Measurements from ENCODE around the gene AARS1.

The AARS1 gene

DNA sequence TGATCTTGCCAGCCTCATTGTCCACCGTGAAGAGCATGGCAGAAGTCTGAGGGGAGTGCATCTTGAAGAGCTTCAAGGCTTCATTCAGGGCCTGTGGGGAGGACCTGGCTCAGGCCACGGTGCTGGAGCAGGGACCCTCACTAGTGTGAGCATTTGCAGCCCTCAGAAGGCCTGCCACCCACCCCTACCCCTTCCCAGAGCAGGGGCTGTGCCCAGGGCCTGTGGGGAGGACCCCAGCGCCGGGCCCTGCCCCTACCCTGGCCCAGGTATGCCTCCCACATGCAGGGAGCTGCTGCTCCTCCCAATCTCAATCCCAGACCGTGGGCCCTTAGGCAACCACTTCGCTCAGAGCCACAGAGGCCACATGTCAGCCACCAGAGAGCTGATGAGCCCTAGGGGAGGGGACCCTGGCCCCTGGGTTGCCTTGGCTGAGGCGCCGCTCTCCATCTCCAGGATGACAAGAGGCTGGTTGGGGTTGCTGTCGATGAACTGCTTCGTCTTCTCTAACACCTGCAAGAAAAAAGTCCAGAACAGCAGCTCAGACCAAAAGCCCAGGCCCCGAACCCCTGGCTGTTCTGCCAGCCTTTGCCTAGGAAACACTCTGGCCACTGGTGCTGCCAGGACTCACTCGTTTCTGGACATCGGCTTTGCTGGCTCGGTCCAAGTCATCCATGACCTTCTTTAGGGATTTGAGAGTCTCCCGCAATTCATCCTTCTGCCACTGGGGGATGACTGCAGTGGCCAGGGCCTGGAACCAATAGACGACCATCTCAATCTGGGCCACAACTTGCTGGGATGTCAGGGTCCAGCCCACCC, 35.8 kb downstream of the AARS1 start:
- TF ChIP-seq, protein P1, sequence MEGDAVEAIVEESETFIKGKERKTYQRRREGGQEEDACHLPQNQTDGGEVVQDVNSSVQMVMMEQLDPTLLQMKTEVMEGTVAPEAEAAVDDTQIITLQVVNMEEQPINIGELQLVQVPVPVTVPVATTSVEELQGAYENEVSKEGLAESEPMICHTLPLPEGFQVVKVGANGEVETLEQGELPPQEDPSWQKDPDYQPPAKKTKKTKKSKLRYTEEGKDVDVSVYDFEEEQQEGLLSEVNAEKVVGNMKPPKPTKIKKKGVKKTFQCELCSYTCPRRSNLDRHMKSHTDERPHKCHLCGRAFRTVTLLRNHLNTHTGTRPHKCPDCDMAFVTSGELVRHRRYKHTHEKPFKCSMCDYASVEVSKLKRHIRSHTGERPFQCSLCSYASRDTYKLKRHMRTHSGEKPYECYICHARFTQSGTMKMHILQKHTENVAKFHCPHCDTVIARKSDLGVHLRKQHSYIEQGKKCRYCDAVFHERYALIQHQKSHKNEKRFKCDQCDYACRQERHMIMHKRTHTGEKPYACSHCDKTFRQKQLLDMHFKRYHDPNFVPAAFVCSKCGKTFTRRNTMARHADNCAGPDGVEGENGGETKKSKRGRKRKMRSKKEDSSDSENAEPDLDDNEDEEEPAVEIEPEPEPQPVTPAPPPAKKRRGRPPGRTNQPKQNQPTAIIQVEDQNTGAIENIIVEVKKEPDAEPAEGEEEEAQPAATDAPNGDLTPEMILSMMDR (IDR thresholded peaks at IDR 0.05; ENCODE audit: insufficient read depth, low read length, poor library complexity, severe bottlenecking): peak; percentile 45
- no peak for TF ChIP-seq EZH2phosphoT487 (conservative IDR thresholded peaks at IDR 0.05; ENCODE audit: low read length)
- H3K9ac ChIP-seq (ENCODE audit: low read length): no peak overlapping the region
- H3K36me3 ChIP-seq (ENCODE audit: low read length): peaks cover 15% of the 10 kb centered on the region
- H3K27me3 ChIP-seq (ENCODE audit: low read length): no peaks in the 10 kb centered on the region
- no peak overlapping the region for H3K4me3 ChIP-seq (ENCODE audit: insufficient read depth, low read length, poor library complexity, severe bottlenecking)
- peaks cover 18% of the 10 kb centered on the region for H3F3A ChIP-seq (ENCODE audit: insufficient read depth)
- H2AFZ ChIP-seq (ENCODE audit: low read depth, low read length, severe bottlenecking): no peak overlapping the region
- no peak overlapping the region for H3K4me2 ChIP-seq (ENCODE audit: low read depth, low read length, poor library complexity, severe bottlenecking)
- H3K79me2 ChIP-seq (ENCODE audit: insufficient read depth, low read length): peaks cover 28% of the 10 kb centered on the region
- H3K9me3 ChIP-seq (ENCODE audit: insufficient read depth, low read length): no peaks in the 10 kb centered on the region
- H3K27ac ChIP-seq (ENCODE audit: low read depth, low read length): no peak overlapping the region
- no peaks in the 10 kb centered on the region for H3K9me2 ChIP-seq (replicated peaks; ENCODE audit: insufficient read depth, low read length)
- peaks cover 4% of the 10 kb centered on the region; the same call in 1 of the 2 replicates for H4K20me1 ChIP-seq (ENCODE audit: low read depth, low read length)

GRCh38 chr16:70252355-70252988, 36.8 kb downstream of the AARS1 start:
- Histone ChIP-seq H3K79me2 (ENCODE audit: insufficient read depth, low read length) (peaks cover 29% of the 10 kb centered on the region), H3K9me3 (ENCODE audit: insufficient read depth, low read length) (no peaks in the 10 kb centered on the region), H3K4me2 (ENCODE audit: low read depth, low read length, poor library complexity, severe bottlenecking) (peak overlapping the region; percentile 11), H3F3A (ENCODE audit: insufficient read depth) (peaks cover 18% of the 10 kb centered on the region), H3K9me2 (replicated peaks; ENCODE audit: insufficient read depth, low read length) (no peaks in the 10 kb centered on the region), H3K9ac (ENCODE audit: low read length) (no peak overlapping the region), H3K27me3 (ENCODE audit: low read length) (no peaks in the 10 kb centered on the region), H2AFZ (ENCODE audit: low read depth, low read length, severe bottlenecking) (no peak overlapping the region), H4K20me1 (ENCODE audit: low read depth, low read length) (peaks cover 4% of the 10 kb centered on the region; the same call in 1 of the 2 replicates), H3K27ac (ENCODE audit: low read depth, low read length) (no peak overlapping the region), H3K36me3 (ENCODE audit: low read length) (peaks cover 9% of the 10 kb centered on the region; the same call in 1 of the 2 replicates), H3K4me3 (ENCODE audit: insufficient read depth, low read length, poor library complexity, severe bottlenecking) (no peak overlapping the region)
- TF ChIP-seq, protein P1 (IDR thresholded peaks at IDR 0.05; ENCODE audit: insufficient read depth, low read length, poor library complexity, severe bottlenecking): peak; percentile 58
- TF ChIP-seq EZH2phosphoT487 (conservative IDR thresholded peaks at IDR 0.05; ENCODE audit: low read length): no peak

DNA sequence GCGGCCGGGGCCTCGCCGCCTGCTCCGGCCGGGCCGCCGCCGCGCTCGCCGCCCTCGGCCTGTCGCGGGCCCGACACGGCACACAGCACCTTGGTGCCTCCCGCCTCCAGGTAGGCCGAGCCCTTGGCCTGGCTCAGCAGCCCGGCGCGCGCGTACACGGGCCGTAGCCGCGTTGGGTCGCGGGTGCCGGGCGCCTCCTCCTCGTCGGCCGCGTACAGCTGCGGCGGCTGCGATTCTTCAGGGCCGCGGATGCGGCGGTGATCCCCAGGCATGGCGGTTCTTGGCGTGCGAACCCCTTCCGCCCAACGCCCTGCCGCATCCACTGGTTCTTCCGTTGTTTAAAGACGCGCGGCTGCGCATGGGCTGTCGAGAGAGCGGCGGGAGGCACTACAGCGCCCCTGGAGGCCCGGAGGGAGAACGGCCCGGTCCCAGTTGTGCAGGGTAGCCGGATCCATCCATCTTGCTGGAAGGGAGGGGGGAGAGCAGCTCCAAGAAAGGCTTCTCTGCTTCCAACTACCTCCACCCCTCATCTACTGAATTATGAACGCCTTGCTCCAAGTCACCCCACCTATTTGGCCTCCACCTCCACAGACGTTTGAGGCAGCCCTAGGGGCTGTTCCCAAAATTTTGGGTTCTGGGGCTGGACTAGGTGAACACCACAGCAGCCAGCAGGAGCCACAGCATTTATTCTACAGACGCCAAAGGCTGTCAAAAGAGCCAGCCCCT, 37.5 kb downstream of the AARS1 start, which contains the start of gene EXOSC6:
Gene EXOSC6, minus strand, starts transcription at position 312 of the 726 bp plus-strand sequence. Its CDS starts 40 bp downstream, at position 272.
- peaks cover 29% of the 10 kb centered on the region for H3K79me2 ChIP-seq (ENCODE audit: insufficient read depth, low read length)
- H3K9ac ChIP-seq (ENCODE audit: low read length): peak within 1 kb of the TSS; percentile 93
- no peaks in the 10 kb centered on the region for H3K9me3 ChIP-seq (ENCODE audit: insufficient read depth, low read length)
- peaks cover 18% of the 10 kb centered on the region for H3F3A ChIP-seq (ENCODE audit: insufficient read depth)
- peaks cover 7% of the 10 kb centered on the region; the same call in 1 of the 2 replicates for H3K36me3 ChIP-seq (ENCODE audit: low read length)
- peak within 1 kb of the TSS; percentile 48 for H2AFZ ChIP-seq (ENCODE audit: low read depth, low read length, severe bottlenecking)
- TF ChIP-seq, protein P1 (IDR thresholded peaks at IDR 0.05; ENCODE audit: insufficient read depth, low read length, poor library complexity, severe bottlenecking): peak; percentile 84
- TF ChIP-seq EZH2phosphoT487 (conservative IDR thresholded peaks at IDR 0.05; ENCODE audit: low read length): no peak
- peak within 1 kb of the TSS; percentile 86 for H3K4me3 ChIP-seq (ENCODE audit: insufficient read depth, low read length, poor library complexity, severe bottlenecking)
- H3K27ac ChIP-seq (ENCODE audit: low read depth, low read length): peak within 1 kb of the TSS; percentile 92
- H3K9me2 ChIP-seq (replicated peaks; ENCODE audit: insufficient read depth, low read length): no peaks in the 10 kb centered on the region
- peak within 1 kb of the TSS; percentile 94 for H3K4me2 ChIP-seq (ENCODE audit: low read depth, low read length, poor library complexity, severe bottlenecking)
- H4K20me1 ChIP-seq (ENCODE audit: low read depth, low read length): 0 out of 2 replicates have a peak, but pooled peaks cover 4% of the 10 kb centered on the region
- no peaks in the 10 kb centered on the region for H3K27me3 ChIP-seq (ENCODE audit: low read length)
